Parathyroid adenoma (tissue), 2 donors: ENCODE results near the gene GALK2.

Experiments used
- H2AFZ ChIP-seq: fragments of 300-600 bp; sonication (generic); one replicate; pipeline ENCODE4 v1.7.0; 2017; ENCODE audit warnings: antibody characterized with exemption, mild to moderate bottlenecking
- H3K27ac ChIP-seq: fragments of 300-600 bp; sonication (generic); one replicate; pipeline ENCODE4 v1.7.0; 2017
- H3K27me3 ChIP-seq: fragments of 300-600 bp; sonication (generic); one replicate; pipeline ENCODE4 v1.7.0; 2017; ENCODE audit warnings: low read length; ENCODE audit not compliant: control insufficient read depth, insufficient read depth
- H3K36me3 ChIP-seq: fragments of 300-600 bp; sonication (generic); one replicate; pipeline ENCODE4 v1.7.0; 2017; ENCODE audit warnings: low read length; ENCODE audit not compliant: control insufficient read depth, insufficient read depth
- H3K4me1 ChIP-seq: fragments of 300-600 bp; sonication (generic); one replicate; pipeline ENCODE4 v1.7.0; 2017; ENCODE audit warnings: control low read depth
- H3K4me2 ChIP-seq: fragments of 300-600 bp; sonication (generic); one replicate; pipeline ENCODE4 v1.7.0; 2017; ENCODE audit warnings: low read length
- H3K4me3 ChIP-seq: fragments of 300-600 bp; sonication (generic); one replicate; pipeline ENCODE4 v1.7.0; 2017; ENCODE audit warnings: low read depth, low read length
- H3K79me2 ChIP-seq: fragments of 300-600 bp; sonication (generic); one replicate; pipeline ENCODE4 v1.7.0; 2017; ENCODE audit warnings: control low read depth
- H3K9ac ChIP-seq: fragments of 300-600 bp; sonication (generic); one replicate; pipeline ENCODE4 v1.7.0; 2017; ENCODE audit warnings: mild to moderate bottlenecking
- H3K9me3 ChIP-seq: fragments of 300-600 bp; sonication (generic); one replicate; pipeline ENCODE4 v1.7.0; 2017; ENCODE audit warnings: low read length; ENCODE audit not compliant: control insufficient read depth
- TF ChIP-seq, protein P1 (sequence below): fragments of 300-600 bp; sonication (generic); IDR thresholded peaks from one replicate; pipeline ENCODE4 v1.7.0; 2017; ENCODE audit warnings: antibody characterized with exemption, mild to moderate bottlenecking
- donor health status: primary hyperparathyroidism.

The GALK2 gene

DNA sequence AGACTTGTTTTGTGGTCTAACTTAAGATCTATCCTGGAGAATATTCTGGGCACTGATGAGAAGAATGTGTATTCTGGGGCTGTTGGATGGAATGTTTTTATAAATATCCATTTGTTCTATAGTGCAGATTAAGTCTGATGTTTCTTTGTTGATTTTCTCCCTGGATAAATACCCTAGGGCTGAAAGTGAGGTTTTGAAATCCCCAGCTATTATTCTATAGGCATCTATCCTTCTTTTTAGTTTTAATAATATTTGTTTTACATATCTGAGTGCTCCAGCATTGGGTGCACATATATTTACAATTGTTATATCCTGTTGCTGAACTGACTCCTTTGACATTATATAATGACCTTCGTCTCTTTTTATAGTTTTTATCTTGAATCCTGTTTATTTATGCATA, 42.9 kb downstream of the GALK2 start:
- H3K4me2 ChIP-seq, result no peak overlapping the region
- H3K9me3 ChIP-seq, result no peaks in the 10 kb centered on the region
- no peaks in the 10 kb centered on the region for H3K27me3 ChIP-seq
- H3K9ac ChIP-seq, result no peak overlapping the region
- H3K4me3 ChIP-seq, result no peak overlapping the region
- TF ChIP-seq, protein P1, sequence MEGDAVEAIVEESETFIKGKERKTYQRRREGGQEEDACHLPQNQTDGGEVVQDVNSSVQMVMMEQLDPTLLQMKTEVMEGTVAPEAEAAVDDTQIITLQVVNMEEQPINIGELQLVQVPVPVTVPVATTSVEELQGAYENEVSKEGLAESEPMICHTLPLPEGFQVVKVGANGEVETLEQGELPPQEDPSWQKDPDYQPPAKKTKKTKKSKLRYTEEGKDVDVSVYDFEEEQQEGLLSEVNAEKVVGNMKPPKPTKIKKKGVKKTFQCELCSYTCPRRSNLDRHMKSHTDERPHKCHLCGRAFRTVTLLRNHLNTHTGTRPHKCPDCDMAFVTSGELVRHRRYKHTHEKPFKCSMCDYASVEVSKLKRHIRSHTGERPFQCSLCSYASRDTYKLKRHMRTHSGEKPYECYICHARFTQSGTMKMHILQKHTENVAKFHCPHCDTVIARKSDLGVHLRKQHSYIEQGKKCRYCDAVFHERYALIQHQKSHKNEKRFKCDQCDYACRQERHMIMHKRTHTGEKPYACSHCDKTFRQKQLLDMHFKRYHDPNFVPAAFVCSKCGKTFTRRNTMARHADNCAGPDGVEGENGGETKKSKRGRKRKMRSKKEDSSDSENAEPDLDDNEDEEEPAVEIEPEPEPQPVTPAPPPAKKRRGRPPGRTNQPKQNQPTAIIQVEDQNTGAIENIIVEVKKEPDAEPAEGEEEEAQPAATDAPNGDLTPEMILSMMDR, result no peak
- H3K36me3 ChIP-seq, result no peaks in the 10 kb centered on the region
- H3K4me1 ChIP-seq, result no peaks in the 10 kb centered on the region
- H3K27ac ChIP-seq, result no peak overlapping the region
- H3K79me2 ChIP-seq, result peaks cover 6% of the 10 kb centered on the region
- H2AFZ ChIP-seq, result no peak overlapping the region

GRCh38 chr15:49215768-49216739, 46.0 kb downstream of the GALK2 start:
- H3K4me1 ChIP-seq, result no peaks in the 10 kb centered on the region
- TF ChIP-seq, protein P1, result no peak
- H3K36me3 ChIP-seq, result no peaks in the 10 kb centered on the region
- peaks cover 6% of the 10 kb centered on the region for H3K79me2 ChIP-seq
- no peak overlapping the region for H2AFZ ChIP-seq
- H3K4me2 ChIP-seq, result no peak overlapping the region
- no peaks in the 10 kb centered on the region for H3K27me3 ChIP-seq
- no peak overlapping the region for H3K27ac ChIP-seq
- no peak overlapping the region for H3K4me3 ChIP-seq
- H3K9me3 ChIP-seq, result no peaks in the 10 kb centered on the region
- no peak overlapping the region for H3K9ac ChIP-seq

DNA sequence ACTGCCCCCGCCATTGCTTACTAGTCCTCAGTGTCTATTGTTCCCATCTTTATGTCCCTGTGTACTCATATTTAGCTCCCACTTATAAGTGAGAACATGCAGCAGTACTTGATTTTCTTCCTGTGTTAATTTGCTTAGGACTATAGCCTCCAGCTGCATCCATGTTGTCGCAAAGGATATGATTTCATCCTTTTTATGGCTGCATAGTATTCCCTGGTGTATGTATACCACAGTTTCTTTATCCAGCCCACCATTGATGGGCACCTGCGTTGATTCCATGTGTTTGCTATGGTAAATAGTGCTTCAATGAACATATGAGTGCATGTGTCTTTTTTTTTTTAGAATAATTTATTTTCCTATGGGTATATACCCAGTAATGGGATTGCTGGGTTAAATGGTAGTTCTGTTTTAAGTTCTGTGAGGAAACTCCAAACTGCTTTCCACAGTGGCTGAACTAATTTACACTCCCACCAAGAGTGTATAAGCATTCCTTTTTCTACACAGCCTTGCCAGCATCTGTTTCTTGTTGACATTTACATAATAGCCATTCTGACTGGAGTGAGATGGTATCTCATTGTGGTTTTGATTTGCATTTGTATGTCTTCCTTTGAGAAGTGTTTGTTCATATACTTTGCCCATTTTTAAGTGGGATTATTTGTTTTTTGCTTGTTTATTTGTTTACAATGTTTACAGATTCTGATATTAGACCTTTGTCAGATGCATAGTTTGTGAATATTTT, 53.7 kb downstream of the GALK2 start:
- H3K27me3 ChIP-seq, result no peaks in the 10 kb centered on the region
- TF ChIP-seq, protein P1, result no peak
- H3K4me1 ChIP-seq, result no peaks in the 10 kb centered on the region
- H3K9ac ChIP-seq, result no peak overlapping the region
- peaks cover 7% of the 10 kb centered on the region for H3K79me2 ChIP-seq
- H3K9me3 ChIP-seq, result no peaks in the 10 kb centered on the region
- no peaks in the 10 kb centered on the region for H3K36me3 ChIP-seq
- no peak overlapping the region for H3K27ac ChIP-seq
- H3K4me3 ChIP-seq, result no peak overlapping the region
- no peak overlapping the region for H2AFZ ChIP-seq
- H3K4me2 ChIP-seq, result no peak overlapping the region

DNA sequence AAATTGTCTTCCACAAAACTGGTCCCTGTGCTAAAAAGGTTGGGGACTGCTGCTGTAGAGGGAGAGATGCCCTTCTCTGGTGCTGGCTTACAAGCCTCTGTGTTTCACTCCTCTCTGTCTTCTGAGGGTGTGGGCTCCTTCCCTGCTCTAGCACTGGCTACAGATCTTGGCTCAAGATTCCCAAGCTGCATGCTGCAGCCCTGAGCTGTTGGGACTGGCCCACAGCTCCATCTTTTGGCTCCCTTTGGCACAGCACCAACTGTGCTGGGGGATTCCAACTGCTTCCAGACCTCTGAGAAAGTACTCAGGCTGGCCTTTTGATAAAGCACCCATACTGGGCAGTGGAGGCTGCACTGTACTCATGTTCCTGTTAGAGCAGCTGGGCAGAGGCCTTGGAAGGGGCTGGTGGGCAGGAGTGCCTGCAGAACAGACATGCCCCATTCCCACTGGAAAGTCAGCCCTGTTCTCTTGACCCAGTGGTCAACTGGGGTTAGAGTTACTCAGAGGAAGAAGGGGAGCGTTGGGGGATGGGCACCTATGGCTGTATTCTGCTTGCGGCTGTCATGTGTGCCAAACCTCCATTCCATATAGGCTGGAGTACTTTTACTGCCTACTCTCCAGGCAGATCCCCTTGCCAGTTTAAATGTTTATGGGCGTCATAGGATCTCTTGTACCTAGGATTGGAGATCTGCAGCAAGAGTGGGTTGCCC, 55.7 kb downstream of the GALK2 start:
- Histone ChIP-seq H3K79me2 (peaks cover 12% of the 10 kb centered on the region), H3K27me3 (no peaks in the 10 kb centered on the region), H2AFZ (no peak overlapping the region), H3K4me3 (no peak overlapping the region), H3K36me3 (no peaks in the 10 kb centered on the region), H3K4me2 (no peak overlapping the region), H3K4me1 (no peaks in the 10 kb centered on the region), H3K9ac (no peak overlapping the region), H3K9me3 (no peaks in the 10 kb centered on the region), H3K27ac (no peak overlapping the region)
- TF ChIP-seq, protein P1, result no peak
